Loucy (cell line): ENCODE results near the gene KIDINS220.

ENCODE experiments used
- CTCF ChIP-seq: fragments of 200-600 bp; sonication (generic); conservative IDR thresholded peaks from 2 replicates; pipeline ENCODE4 v1.5.1; 2014; ENCODE audit warnings: mild to moderate bottlenecking, antibody characterized with exemption, low read length
- EZH2phosphoT487 ChIP-seq: fragments of 200-600 bp; IDR thresholded peaks from 2 replicates; pipeline ENCODE4 v1.6.1; 2018; ENCODE audit warnings: antibody characterized with exemption, mild to moderate bottlenecking, moderate library complexity, borderline replicate concordance

GRCh38 chr2:8681786-8682692 lies 155.4 kb downstream of the KIDINS220 start, which contains the start of gene ID2:
- no peak for TF ChIP-seq CTCF
- TF ChIP-seq EZH2phosphoT487, result no peak
